B cell (primary cell): ENCODE data around the gene HIP1R. TPM values are rescaled to one million over a fixed set of nuclear protein-coding genes. Genes with fewer than 3 reads are reported as not detected.

ENCODE experiments used
- ATAC-seq: fragments of 200-7000 bp; cut with Tn5 transposase; one replicate; pipeline ENCODE4 v1.10.0; 2021; ENCODE audit warnings: low read depth, mild to moderate bottlenecking, moderate number of reproducible peaks, moderate library complexity
- CTCF ChIA-PET: fragments of 350-600 bp; sonication (Branson Sonifier 250); formaldehyde crosslinking; loops from one replicate; lab custom pipeline; 2021; ENCODE audit warnings: antibody characterized with exemption, inconsistent platforms; lab: Charles Lee
- POLR2A ChIA-PET: fragments of 350-600 bp; sonication (Branson Sonifier 250); formaldehyde crosslinking; loops from one replicate; lab custom pipeline; 2021; ENCODE audit warnings: antibody characterized with exemption; lab: Charles Lee
- DNase-seq: peaks from one replicate; pipeline ENCODE4 v3.0.0; 2013
- H2AFZ ChIP-seq: 2 replicates; pipeline ENCODE4 v1.6.1; 2012; ENCODE audit warnings: mild to moderate bottlenecking, low read depth, low read length; ENCODE audit not compliant: insufficient read depth, poor library complexity, severe bottlenecking
- H3K27ac ChIP-seq, 2 donors: 1 replicate in 1 of 2; 2 replicates in 1 of 2; pipeline ENCODE4 v1.5.1; 2012 to 2013; ENCODE audit warnings: low read length in 2 of 2, mild to moderate bottlenecking in 2 of 2, moderate library complexity in 1 of 2
- H3K27me3 ChIP-seq, 4 experiments: fragments of 200-600 bp in 1 of 4; sonication (generic) in 1 of 4; replicated peaks in 1 of 4; 1 replicate in 2 of 4; 2 replicates in 2 of 4; pipeline versions ENCODE4 v1.6.1 to v1.7.0; 2013 to 2016; ENCODE audit warnings: low read length in 3 of 4, mild to moderate bottlenecking in 2 of 4, mixed read lengths in 1 of 4, moderate library complexity in 1 of 4; ENCODE audit not compliant: insufficient read depth in 4 of 4, control insufficient read depth in 3 of 4; ENCODE audit errors: control extremely low read depth in 1 of 4
- H3K36me3 ChIP-seq, 2 experiments: replicated peaks in 1 of 2; 1 replicate in 1 of 2; 2 replicates in 1 of 2; pipeline versions ENCODE4 v1.6.1 to v1.7.1; 2013; ENCODE audit warnings: low read length in 1 of 2; ENCODE audit not compliant: insufficient read depth in 2 of 2, control insufficient read depth in 1 of 2; ENCODE audit errors: control extremely low read depth in 1 of 2, extremely low read depth in 1 of 2
- H3K4me1 ChIP-seq, 2 donors: fragments of 200-600 bp in 1 of 2; sonication (generic) in 1 of 2; 1 replicate in 1 of 2; 2 replicates in 1 of 2; pipeline versions ENCODE4 v1.5.1 to v1.6.1; 2013 to 2017; ENCODE audit warnings: low read length in 2 of 2; ENCODE audit not compliant: control insufficient read depth in 2 of 2, insufficient read depth in 2 of 2
- H3K4me2 ChIP-seq: replicated peaks from 2 replicates; pipeline ENCODE3; 2012; ENCODE audit warnings: mild to moderate bottlenecking, low read depth, low read length; ENCODE audit not compliant: poor library complexity, severe bottlenecking
- H3K4me3 ChIP-seq, 5 experiments: fragments of 200-600 bp in 1 of 5; sonication (generic) in 1 of 5; 1 replicate in 3 of 5; 2 replicates in 2 of 5; pipeline versions ENCODE4 v1.5.1 to v1.7.0; 2011 to 2016; ENCODE audit warnings: low read length in 4 of 5, mild to moderate bottlenecking in 4 of 5, low read depth in 2 of 5, control low read depth in 1 of 5, moderate library complexity in 1 of 5; ENCODE audit not compliant: insufficient read depth in 1 of 5; ENCODE audit errors: control extremely low read depth in 1 of 5, extremely low read depth in 1 of 5
- H3K79me2 ChIP-seq: fragments of 200-600 bp; sonication (generic); one replicate; pipeline ENCODE4 v1.6.0; 2016; ENCODE audit warnings: low read length; ENCODE audit not compliant: control insufficient read depth, insufficient read depth
- H3K9ac ChIP-seq: fragments of 200-600 bp; sonication (generic); 2 replicates; pipeline ENCODE4 v1.6.1; 2017; ENCODE audit warnings: mild to moderate bottlenecking, low read length, moderate library complexity
- H3K9me3 ChIP-seq, 3 donors: one replicate each; pipeline versions ENCODE4 v1.6.1 to v1.7.1; 2013; ENCODE audit warnings: low read length in 2 of 3; ENCODE audit not compliant: control insufficient read depth in 2 of 3, insufficient read depth in 1 of 3; ENCODE audit errors: control extremely low read depth in 1 of 3
- H4K20me1 ChIP-seq: 2 replicates; pipeline ENCODE4 v1.6.0; 2012; ENCODE audit warnings: mild to moderate bottlenecking, low read length; ENCODE audit not compliant: insufficient read depth, control insufficient read depth, poor library complexity, severe bottlenecking
- H3K27ac Mint-ChIP-seq: one replicate; pipeline ENCODE4 v1.8.0; 2021; ENCODE audit warnings: mixed read lengths
- H3K27me3 Mint-ChIP-seq: one replicate; pipeline ENCODE4 v1.8.0; 2021; ENCODE audit warnings: mixed read lengths
- H3K4me1 Mint-ChIP-seq: one replicate; pipeline ENCODE4 v1.8.0; 2021; ENCODE audit warnings: mixed read lengths
- H3K4me3 Mint-ChIP-seq: one replicate; pipeline ENCODE4 v1.8.0; 2021; ENCODE audit warnings: mixed read lengths
- H3K9me3 Mint-ChIP-seq: one replicate; pipeline ENCODE4 v1.8.0; 2022; ENCODE audit warnings: mixed read lengths; ENCODE audit not compliant: insufficient read depth
- EZH2 ChIP-seq: IDR thresholded peaks from 2 replicates; pipeline ENCODE4 v1.6.1; 2012; ENCODE audit warnings: borderline replicate concordance, low read depth, mild to moderate bottlenecking, moderate library complexity, low read length; ENCODE audit not compliant: insufficient read depth, poor library complexity, severe bottlenecking
- WGBS: methylation state at CpG from one replicate; pipeline ENCODE4 v1.1.5; 2013; ENCODE audit warnings: missing lambda C conversion rate; ENCODE audit not compliant: insufficient coverage; 5-methylcytosine and 5-hydroxymethylcytosine counted together
- intact Hi-C: fragments of 100-400 bp; cut with micrococcal nuclease; formaldehyde crosslinking; loops from one replicate; pipeline ENCODE4 v1.10.0; 2022
- polyA plus RNA-seq: library from polyadenylated mRNA; depleted of rRNA; stranded (reverse); fragments of >200 nt; gene quantifications from 2 replicates; pipeline ENCODE4 v1.2.3, GENCODE V29; 2012
- total RNA-seq, 2 donors: library from RNA; stranded (reverse); fragments of 120-200 nt in 1 of 2; gene quantifications; 1 replicate in 1 of 2; 2 replicates in 1 of 2; pipeline versions ENCODE4 v1.2.3 to v1.2.4, GENCODE V29; 2013 to 2022
- TF ChIP-seq, protein P1 (sequence below): fragments of 200-600 bp; IDR thresholded peaks from one replicate; pipeline ENCODE4 v1.8.0; 2022; ENCODE audit warnings: antibody characterized with exemption, mild to moderate bottlenecking

Gene HIP1R
- total and polyA plus RNA-seq, 2 donors (not counting 1 experiment from before 2014, with no cell fraction given) = 289 to 390 TPM

DNA sequence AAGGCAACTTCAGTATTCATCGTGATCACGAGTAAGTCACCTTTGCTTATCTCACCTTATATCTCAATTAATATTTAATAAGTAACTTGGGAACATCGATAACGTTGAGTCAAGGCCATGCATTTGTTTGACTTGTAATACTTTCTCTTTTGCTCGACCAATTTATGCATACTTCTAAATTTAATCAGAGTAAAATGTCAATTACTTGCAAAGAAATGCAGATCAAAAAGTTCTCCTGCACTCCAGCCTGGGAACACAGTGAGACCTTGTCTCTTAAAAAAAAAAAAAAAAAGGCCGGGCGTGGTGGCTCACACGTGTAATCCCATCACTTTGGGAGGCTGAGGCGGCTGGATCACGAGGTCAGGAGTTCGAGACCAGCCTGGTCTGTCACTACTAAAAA, 11.8 kb upstream of the HIP1R start:
- ATAC-seq (no peak), DNase-seq (no peak)
- H3K36me3 ChIP-seq = no peaks in the 10 kb centered on the region
- no peaks in the 10 kb centered on the region for H3K27me3 ChIP-seq
- H3K4me3 Mint-ChIP-seq = no peak overlapping the region
- peaks cover 46 to 53% of the 10 kb centered on the region in 2 donors for H3K4me1 ChIP-seq
- no peak overlapping the region for H3K4me2 ChIP-seq
- TF ChIP-seq, protein P1, sequence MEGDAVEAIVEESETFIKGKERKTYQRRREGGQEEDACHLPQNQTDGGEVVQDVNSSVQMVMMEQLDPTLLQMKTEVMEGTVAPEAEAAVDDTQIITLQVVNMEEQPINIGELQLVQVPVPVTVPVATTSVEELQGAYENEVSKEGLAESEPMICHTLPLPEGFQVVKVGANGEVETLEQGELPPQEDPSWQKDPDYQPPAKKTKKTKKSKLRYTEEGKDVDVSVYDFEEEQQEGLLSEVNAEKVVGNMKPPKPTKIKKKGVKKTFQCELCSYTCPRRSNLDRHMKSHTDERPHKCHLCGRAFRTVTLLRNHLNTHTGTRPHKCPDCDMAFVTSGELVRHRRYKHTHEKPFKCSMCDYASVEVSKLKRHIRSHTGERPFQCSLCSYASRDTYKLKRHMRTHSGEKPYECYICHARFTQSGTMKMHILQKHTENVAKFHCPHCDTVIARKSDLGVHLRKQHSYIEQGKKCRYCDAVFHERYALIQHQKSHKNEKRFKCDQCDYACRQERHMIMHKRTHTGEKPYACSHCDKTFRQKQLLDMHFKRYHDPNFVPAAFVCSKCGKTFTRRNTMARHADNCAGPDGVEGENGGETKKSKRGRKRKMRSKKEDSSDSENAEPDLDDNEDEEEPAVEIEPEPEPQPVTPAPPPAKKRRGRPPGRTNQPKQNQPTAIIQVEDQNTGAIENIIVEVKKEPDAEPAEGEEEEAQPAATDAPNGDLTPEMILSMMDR = no peak
- TF ChIP-seq EZH2 = no peak
- H3K4me1 Mint-ChIP-seq = peaks cover 59% of the 10 kb centered on the region
- POLR2A ChIA-PET = no interaction called here
- H4K20me1 ChIP-seq = no peaks in the 10 kb centered on the region
- no peaks in the 10 kb centered on the region for H3K9me3 ChIP-seq
- no peak overlapping the region for H3K4me3 ChIP-seq
- H2AFZ ChIP-seq = no peak overlapping the region
- no peak overlapping the region for H3K9ac ChIP-seq
- CTCF ChIA-PET = interaction anchor here (2.6 to 10.0 kb wide), 2 partner anchors 10 to 29 kb away, joined by 13 to 64 read pairs; no protein-coding TSS in a partner anchor
- no peaks in the 10 kb centered on the region for H3K27me3 Mint-ChIP-seq
- no peaks in the 10 kb centered on the region for H3K79me2 ChIP-seq
- H3K27ac Mint-ChIP-seq = no peak overlapping the region
- H3K9me3 Mint-ChIP-seq = no peaks in the 10 kb centered on the region
- H3K27ac ChIP-seq = no peak overlapping the region
- WGBS = 88% methylated on average over 5 of the region's 11 CpGs
- intact Hi-C loops = no loop called here
